HepG2 (cell line): Measurements from ENCODE around the gene OXGR1. TPM values are rescaled to one million over a fixed set of nuclear protein-coding genes. Genes with fewer than 3 reads are reported as not detected.

Source experiments
- ATAC-seq: fragments of 200-7000 bp; cut with Tn5 transposase; 3 replicates; pipeline ENCODE4 v1.9.1; 2020; ENCODE audit warnings: mild to moderate bottlenecking, moderate library complexity
- BruUV-seq: library from RNA; stranded (reverse); fragments of 400-500 nt; replicated peaks from 2 replicates; lab custom pipeline; 2021; lab: Mats Ljungman, UMichigan
- CTCF ChIA-PET: fragments of 300-600 bp; formaldehyde crosslinking; extraction: SDS; loops from one replicate; lab custom pipeline; 2021; ENCODE audit warnings: low total read pairs, inconsistent platforms, low intra/inter-chr PET ratio; lab: Yijun Ruan, JAX
- POLR2A ChIA-PET: fragments of 350-600 bp; sonication (Branson Sonifier 250); formaldehyde crosslinking; loops from one replicate; lab custom pipeline; 2020; ENCODE audit warnings: antibody characterized with exemption, inconsistent platforms; lab: Yijun Ruan, JAX
- DNase-seq: peaks from one replicate; pipeline ENCODE4 v3.0.0-alpha.2; 2015; ENCODE audit warnings: low spot score
- FAIRE-seq: peaks from 3 replicates; lab custom pipeline; 2011; peaks lifted over from hg19 to GRCh38; lab: Jason Lieb, UNC
- H2AFZ ChIP-seq: one replicate; pipeline ENCODE4 v1.6.1; 2011; ENCODE audit warnings: low read length, inconsistent platforms
- H3K27ac ChIP-seq: fragments of 300-600 bp; 3 replicates; pipeline ENCODE4 v1.8.0; 2011; ENCODE audit warnings: mixed run types, mild to moderate bottlenecking, mixed read lengths, low read length, inconsistent platforms; ENCODE audit not compliant: insufficient read depth; ENCODE audit errors: extremely low read length
- H3K27me3 ChIP-seq, 2 experiments: fragments of 200-600 bp in 1 of 2; 2 replicates in 1 of 2; 3 replicates in 1 of 2; pipeline versions ENCODE4 v1.6.0 to v1.8.0; 2011; ENCODE audit warnings: low read length in 2 of 2, mild to moderate bottlenecking in 2 of 2, moderate library complexity in 2 of 2, inconsistent platforms in 1 of 2; ENCODE audit not compliant: insufficient read depth in 2 of 2, control insufficient read depth in 1 of 2
- H3K36me3 ChIP-seq, 2 experiments: fragments of 200-600 bp in 1 of 2; replicated peaks in 1 of 2; 2 replicates in 1 of 2; 3 replicates in 1 of 2; pipeline versions ENCODE4 v1.5.1 to v1.8.0; 2011; ENCODE audit warnings: low read length in 2 of 2, inconsistent platforms in 1 of 2; ENCODE audit not compliant: insufficient read depth in 2 of 2, control insufficient read depth in 1 of 2
- H3K4me1 ChIP-seq: 2 replicates; pipeline ENCODE4 v1.5.1; 2012; ENCODE audit warnings: low read length, inconsistent platforms; ENCODE audit not compliant: insufficient read depth
- H3K4me2 ChIP-seq: 2 replicates; pipeline ENCODE4 v1.6.0; 2011; ENCODE audit warnings: low read depth, low read length, inconsistent platforms
- H3K4me3 ChIP-seq, 3 experiments: fragments of 200-600 bp in 1 of 3; sonication (generic), shearing (Covaris generic) in 1 of 3; replicated peaks in 1 of 3; 2 replicates each; pipeline ENCODE4 v1.5.1; 2011 to 2016; ENCODE audit warnings: low read length in 3 of 3, inconsistent platforms in 2 of 3, low read depth in 2 of 3, mild to moderate bottlenecking in 2 of 3, control low read depth in 1 of 3, mixed read lengths in 1 of 3; ENCODE audit not compliant: insufficient read depth in 1 of 3
- H3K79me2 ChIP-seq: one replicate; pipeline ENCODE4 v1.6.1; 2011; ENCODE audit warnings: low read length, inconsistent platforms; ENCODE audit not compliant: insufficient read depth
- H3K9ac ChIP-seq: 2 replicates; pipeline ENCODE4 v1.6.0; 2011; ENCODE audit warnings: mild to moderate bottlenecking, low read depth, low read length, inconsistent platforms; ENCODE audit not compliant: insufficient read depth
- H3K9me3 ChIP-seq: 2 replicates; pipeline ENCODE4 v1.5.1; 2012; ENCODE audit warnings: mild to moderate bottlenecking, low read length
- H4K20me1 ChIP-seq: 2 replicates; pipeline ENCODE4 v1.6.0; 2011; ENCODE audit warnings: inconsistent platforms, mild to moderate bottlenecking, low read length, moderate library complexity; ENCODE audit not compliant: insufficient read depth
- CENPX ChIP-seq: sonication (generic); formaldehyde crosslinking; IDR thresholded peaks from 2 replicates; pipeline ENCODE4 v1.9.0; 2021; ENCODE audit warnings: mild to moderate bottlenecking, missing genetic modification reagents, moderate library complexity
- HHEX ChIP-seq: IDR thresholded peaks from 2 replicates; pipeline ENCODE4 v1.6.1; 2016; ENCODE audit warnings: control low read depth
- ZC3H13 ChIP-seq: sonication (generic); formaldehyde crosslinking; IDR thresholded peaks from 2 replicates; pipeline ENCODE4 v1.8.1; 2023; ENCODE audit warnings: mild to moderate bottlenecking, missing genetic modification reagents, moderate library complexity
- WGBS: methylation state at CpG from one replicate; pipeline ENCODE4 v1.1.6; 2017; ENCODE audit warnings: low lambda C conversion rate; 5-methylcytosine and 5-hydroxymethylcytosine counted together
- in situ Hi-C: cut with HindIII; loops from 2 replicates; pipeline ENCODE4 v1.10.0; 2017; ENCODE audit warnings: low pct_unique_long_range_greater_than_20kb; ENCODE audit not compliant: extremely low pct_ligation_motif_present
- intact Hi-C: fragments of 100-400 bp; cut with micrococcal nuclease; formaldehyde crosslinking; loops from one replicate; pipeline ENCODE4 v1.10.0; 2022; ENCODE audit not compliant: unreplicated experiment
- polyA plus RNA-seq, 8 experiments: library from polyadenylated mRNA; depleted of rRNA in 3 of 8; stranded (reverse) in 7 of 8; unstranded in 1 of 8; fragments of >200 nt; fragmentation: Illumina TruSeq in 4 of 8; extraction: Trizol in 4 of 8; gene quantifications; 2 replicates each; pipeline versions ENCODE4 v1.2.1 to v1.2.3, GENCODE V29; 2011 to 2016; ENCODE audit warnings: low read depth in 4 of 8, missing spikeins in 1 of 8, mixed read lengths in 1 of 8; ENCODE audit not compliant: insufficient read depth in 1 of 8
- total RNA-seq, 5 experiments: library from RNA; depleted of rRNA; stranded (reverse); fragments of >200 nt; fragmentation: Illumina TruSeq; extraction: Trizol; gene quantifications; 2 replicates each; pipeline ENCODE4 v1.2.3, GENCODE V29; 2016; ENCODE audit warnings: low read depth in 1 of 5
- TF ChIP-seq, protein P1 (sequence below): IDR thresholded peaks from 2 replicates; pipeline ENCODE4 v1.6.1; 2016; ENCODE audit warnings: mild to moderate bottlenecking
- TF ChIP-seq, protein P2 (sequence below): IDR thresholded peaks from 2 replicates; pipeline ENCODE4 v1.6.1; 2016; ENCODE audit warnings: low read depth, missing genetic modification reagents, missing compliant biosample characterization
- TF ChIP-seq, protein P3 (sequence below): sonication (generic); formaldehyde crosslinking; conservative IDR thresholded peaks from 2 replicates; pipeline ENCODE4 v1.4.0; 2020; ENCODE audit warnings: missing genetic modification reagents

Gene OXGR1
- total and polyA plus RNA-seq, 2 of the 13 experiments (the other 11 are each of a cell fraction or from before 2014, with no cell fraction given) = not detected

DNA sequence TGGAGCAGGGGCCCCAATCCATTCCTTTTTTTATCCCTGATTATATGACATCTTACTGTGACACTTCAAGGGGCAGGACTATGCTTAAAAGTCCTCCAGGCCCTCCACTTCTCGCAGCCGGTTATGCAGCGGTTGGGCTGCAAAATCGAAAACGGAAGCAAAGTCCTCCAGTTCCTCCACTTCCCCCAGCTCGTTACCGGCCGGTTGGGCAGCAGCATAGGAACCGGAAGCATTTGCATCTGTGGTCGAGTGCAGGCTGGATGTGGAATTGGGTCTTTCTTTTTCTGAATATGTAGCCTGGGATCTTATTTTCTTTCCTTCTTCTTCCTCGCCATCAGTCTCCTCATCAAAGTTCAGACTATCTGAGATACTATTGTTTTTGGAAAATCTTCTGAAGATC lies 46.1 kb downstream of the OXGR1 start:
- DNase-seq (no peak), ATAC-seq (no peak), FAIRE-seq (no peak)
- no peak overlapping the region for H2AFZ ChIP-seq
- CTCF ChIA-PET = no interaction called here
- no peak overlapping the region for H3K9ac ChIP-seq
- POLR2A ChIA-PET = no interaction called here
- no peaks in the 10 kb centered on the region for H3K9me3 ChIP-seq
- BruUV-seq = no TSS peak
- TF ChIP-seq ZC3H13 (no peak), CENPX (no peak), HHEX (no peak)
- TF ChIP-seq, protein P1, sequence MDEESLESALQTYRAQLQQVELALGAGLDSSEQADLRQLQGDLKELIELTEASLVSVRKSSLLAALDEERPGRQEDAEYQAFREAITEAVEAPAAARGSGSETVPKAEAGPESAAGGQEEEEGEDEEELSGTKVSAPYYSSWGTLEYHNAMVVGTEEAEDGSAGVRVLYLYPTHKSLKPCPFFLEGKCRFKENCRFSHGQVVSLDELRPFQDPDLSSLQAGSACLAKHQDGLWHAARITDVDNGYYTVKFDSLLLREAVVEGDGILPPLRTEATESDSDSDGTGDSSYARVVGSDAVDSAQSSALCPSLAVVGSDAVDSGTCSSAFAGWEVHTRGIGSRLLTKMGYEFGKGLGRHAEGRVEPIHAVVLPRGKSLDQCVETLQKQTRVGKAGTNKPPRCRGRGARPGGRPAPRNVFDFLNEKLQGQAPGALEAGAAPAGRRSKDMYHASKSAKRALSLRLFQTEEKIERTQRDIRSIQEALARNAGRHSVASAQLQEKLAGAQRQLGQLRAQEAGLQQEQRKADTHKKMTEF (CRISPR knock-in tag) = no peak
- TF ChIP-seq, protein P2, sequence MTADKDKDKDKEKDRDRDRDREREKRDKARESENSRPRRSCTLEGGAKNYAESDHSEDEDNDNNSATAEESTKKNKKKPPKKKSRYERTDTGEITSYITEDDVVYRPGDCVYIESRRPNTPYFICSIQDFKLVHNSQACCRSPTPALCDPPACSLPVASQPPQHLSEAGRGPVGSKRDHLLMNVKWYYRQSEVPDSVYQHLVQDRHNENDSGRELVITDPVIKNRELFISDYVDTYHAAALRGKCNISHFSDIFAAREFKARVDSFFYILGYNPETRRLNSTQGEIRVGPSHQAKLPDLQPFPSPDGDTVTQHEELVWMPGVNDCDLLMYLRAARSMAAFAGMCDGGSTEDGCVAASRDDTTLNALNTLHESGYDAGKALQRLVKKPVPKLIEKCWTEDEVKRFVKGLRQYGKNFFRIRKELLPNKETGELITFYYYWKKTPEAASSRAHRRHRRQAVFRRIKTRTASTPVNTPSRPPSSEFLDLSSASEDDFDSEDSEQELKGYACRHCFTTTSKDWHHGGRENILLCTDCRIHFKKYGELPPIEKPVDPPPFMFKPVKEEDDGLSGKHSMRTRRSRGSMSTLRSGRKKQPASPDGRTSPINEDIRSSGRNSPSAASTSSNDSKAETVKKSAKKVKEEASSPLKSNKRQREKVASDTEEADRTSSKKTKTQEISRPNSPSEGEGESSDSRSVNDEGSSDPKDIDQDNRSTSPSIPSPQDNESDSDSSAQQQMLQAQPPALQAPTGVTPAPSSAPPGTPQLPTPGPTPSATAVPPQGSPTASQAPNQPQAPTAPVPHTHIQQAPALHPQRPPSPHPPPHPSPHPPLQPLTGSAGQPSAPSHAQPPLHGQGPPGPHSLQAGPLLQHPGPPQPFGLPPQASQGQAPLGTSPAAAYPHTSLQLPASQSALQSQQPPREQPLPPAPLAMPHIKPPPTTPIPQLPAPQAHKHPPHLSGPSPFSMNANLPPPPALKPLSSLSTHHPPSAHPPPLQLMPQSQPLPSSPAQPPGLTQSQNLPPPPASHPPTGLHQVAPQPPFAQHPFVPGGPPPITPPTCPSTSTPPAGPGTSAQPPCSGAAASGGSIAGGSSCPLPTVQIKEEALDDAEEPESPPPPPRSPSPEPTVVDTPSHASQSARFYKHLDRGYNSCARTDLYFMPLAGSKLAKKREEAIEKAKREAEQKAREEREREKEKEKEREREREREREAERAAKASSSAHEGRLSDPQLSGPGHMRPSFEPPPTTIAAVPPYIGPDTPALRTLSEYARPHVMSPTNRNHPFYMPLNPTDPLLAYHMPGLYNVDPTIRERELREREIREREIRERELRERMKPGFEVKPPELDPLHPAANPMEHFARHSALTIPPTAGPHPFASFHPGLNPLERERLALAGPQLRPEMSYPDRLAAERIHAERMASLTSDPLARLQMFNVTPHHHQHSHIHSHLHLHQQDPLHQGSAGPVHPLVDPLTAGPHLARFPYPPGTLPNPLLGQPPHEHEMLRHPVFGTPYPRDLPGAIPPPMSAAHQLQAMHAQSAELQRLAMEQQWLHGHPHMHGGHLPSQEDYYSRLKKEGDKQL (CRISPR knock-in tag) = no peak
- TF ChIP-seq, protein P3, sequence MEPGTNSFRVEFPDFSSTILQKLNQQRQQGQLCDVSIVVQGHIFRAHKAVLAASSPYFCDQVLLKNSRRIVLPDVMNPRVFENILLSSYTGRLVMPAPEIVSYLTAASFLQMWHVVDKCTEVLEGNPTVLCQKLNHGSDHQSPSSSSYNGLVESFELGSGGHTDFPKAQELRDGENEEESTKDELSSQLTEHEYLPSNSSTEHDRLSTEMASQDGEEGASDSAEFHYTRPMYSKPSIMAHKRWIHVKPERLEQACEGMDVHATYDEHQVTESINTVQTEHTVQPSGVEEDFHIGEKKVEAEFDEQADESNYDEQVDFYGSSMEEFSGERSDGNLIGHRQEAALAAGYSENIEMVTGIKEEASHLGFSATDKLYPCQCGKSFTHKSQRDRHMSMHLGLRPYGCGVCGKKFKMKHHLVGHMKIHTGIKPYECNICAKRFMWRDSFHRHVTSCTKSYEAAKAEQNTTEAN (CRISPR knock-in tag) = no peak
- no peak overlapping the region for H3K4me3 ChIP-seq
- no peaks in the 10 kb centered on the region for H4K20me1 ChIP-seq
- no peak overlapping the region for H3K4me2 ChIP-seq
- H3K27me3 ChIP-seq = no peaks in the 10 kb centered on the region
- 68% methylated on average over 11 of the region's 11 CpGs for WGBS
- peaks cover 10% of the 10 kb centered on the region for H3K4me1 ChIP-seq
- H3K79me2 ChIP-seq = no peaks in the 10 kb centered on the region
- no peak overlapping the region for H3K27ac ChIP-seq
- in situ Hi-C loops = no loop called here
- H3K36me3 ChIP-seq = no peaks in the 10 kb centered on the region
- intact Hi-C loops = no loop called here
